HepG2 (cell line): ENCODE results near the gene SCN4B. TPM values are rescaled to one million over a fixed set of nuclear protein-coding genes. Genes with fewer than 3 reads are reported as not detected.

Experiments
- RELA ChIP-seq: sonication (generic); formaldehyde crosslinking; IDR thresholded peaks from 2 replicates; pipeline ENCODE4 v1.4.0; 2020; ENCODE audit warnings: missing genetic modification reagents
- THAP11 ChIP-seq: IDR thresholded peaks from 2 replicates; pipeline ENCODE4 v1.6.1; 2016; ENCODE audit warnings: missing biosample characterization, missing genetic modification reagents
- TOPORS ChIP-seq: sonication (generic); formaldehyde crosslinking; IDR thresholded peaks from 2 replicates; pipeline ENCODE4 v1.8.0; 2023; ENCODE audit warnings: mild to moderate bottlenecking, missing genetic modification reagents
- ZNF530 ChIP-seq: sonication (generic); formaldehyde crosslinking; IDR thresholded peaks from 2 replicates; pipeline ENCODE4 v1.5.0; 2020; ENCODE audit warnings: low read depth, mild to moderate bottlenecking, missing genetic modification reagents
- ZNF720 ChIP-seq: sonication (generic); formaldehyde crosslinking; IDR thresholded peaks from 2 replicates; pipeline ENCODE4 v1.4.0; 2020; ENCODE audit warnings: missing genetic modification reagents
- polyA plus RNA-seq, 8 experiments: library from polyadenylated mRNA; depleted of rRNA in 3 of 8; stranded (reverse) in 7 of 8; unstranded in 1 of 8; fragments of >200 nt; fragmentation: Illumina TruSeq in 4 of 8; extraction: Trizol in 4 of 8; gene quantifications; 2 replicates each; pipeline versions ENCODE4 v1.2.1 to v1.2.3, GENCODE V29; 2011 to 2016; ENCODE audit warnings: low read depth in 4 of 8, missing spikeins in 1 of 8, mixed read lengths in 1 of 8; ENCODE audit not compliant: insufficient read depth in 1 of 8
- total RNA-seq, 5 experiments: library from RNA; depleted of rRNA; stranded (reverse); fragments of >200 nt; fragmentation: Illumina TruSeq; extraction: Trizol; gene quantifications; 2 replicates each; pipeline ENCODE4 v1.2.3, GENCODE V29; 2016; ENCODE audit warnings: low read depth in 1 of 5
- TF ChIP-seq, protein P1 (sequence below): sonication (generic); formaldehyde crosslinking; IDR thresholded peaks from 2 replicates; pipeline ENCODE4 v1.4.0; 2020; ENCODE audit warnings: missing genetic modification reagents, borderline replicate concordance
- TF ChIP-seq, protein P2 (sequence below), 2 experiments: fragments of 450-650 bp in 1 of 2; sonication (generic) in 1 of 2; formaldehyde crosslinking; IDR thresholded peaks; 2 replicates each; pipeline versions ENCODE4 v1.5.0 to v1.8.0; 2020 to 2022; ENCODE audit warnings: mild to moderate bottlenecking in 1 of 2, missing genetic modification reagents in 1 of 2
- TF ChIP-seq, protein P3 (sequence below): sonication (generic); formaldehyde crosslinking; conservative IDR thresholded peaks from 2 replicates; pipeline ENCODE4 v1.5.0; 2020; ENCODE audit warnings: missing genetic modification reagents
- TF ChIP-seq, protein P4 (sequence below): IDR thresholded peaks from 2 replicates; pipeline ENCODE4 v1.6.1; 2016; ENCODE audit warnings: low read depth, control low read depth
- TF ChIP-seq, protein P5 (sequence below): sonication (generic); formaldehyde crosslinking; IDR thresholded peaks from 2 replicates; pipeline ENCODE4 v1.5.0; 2020; ENCODE audit warnings: mild to moderate bottlenecking, missing genetic modification reagents
- TF ChIP-seq, protein P6 (sequence below): sonication (generic); formaldehyde crosslinking; IDR thresholded peaks from 2 replicates; pipeline ENCODE4 v1.5.1; 2020; ENCODE audit warnings: missing genetic modification reagents, mild to moderate bottlenecking, borderline replicate concordance
- TF ChIP-seq, protein P7 (sequence below): IDR thresholded peaks from 2 replicates; pipeline ENCODE4 v1.6.1; 2016; ENCODE audit warnings: missing biosample characterization, missing genetic modification reagents, low read depth
- TF ChIP-seq, protein P8 (sequence below): IDR thresholded peaks from 2 replicates; pipeline ENCODE4 v1.6.1; 2016; ENCODE audit warnings: missing compliant biosample characterization, missing genetic modification reagents, borderline replicate concordance

Gene SCN4B
- total and polyA plus RNA-seq, 2 of the 13 experiments (the other 11 are each of a cell fraction or from before 2014, with no cell fraction given) = 0.04 to 0.29 TPM

DNA sequence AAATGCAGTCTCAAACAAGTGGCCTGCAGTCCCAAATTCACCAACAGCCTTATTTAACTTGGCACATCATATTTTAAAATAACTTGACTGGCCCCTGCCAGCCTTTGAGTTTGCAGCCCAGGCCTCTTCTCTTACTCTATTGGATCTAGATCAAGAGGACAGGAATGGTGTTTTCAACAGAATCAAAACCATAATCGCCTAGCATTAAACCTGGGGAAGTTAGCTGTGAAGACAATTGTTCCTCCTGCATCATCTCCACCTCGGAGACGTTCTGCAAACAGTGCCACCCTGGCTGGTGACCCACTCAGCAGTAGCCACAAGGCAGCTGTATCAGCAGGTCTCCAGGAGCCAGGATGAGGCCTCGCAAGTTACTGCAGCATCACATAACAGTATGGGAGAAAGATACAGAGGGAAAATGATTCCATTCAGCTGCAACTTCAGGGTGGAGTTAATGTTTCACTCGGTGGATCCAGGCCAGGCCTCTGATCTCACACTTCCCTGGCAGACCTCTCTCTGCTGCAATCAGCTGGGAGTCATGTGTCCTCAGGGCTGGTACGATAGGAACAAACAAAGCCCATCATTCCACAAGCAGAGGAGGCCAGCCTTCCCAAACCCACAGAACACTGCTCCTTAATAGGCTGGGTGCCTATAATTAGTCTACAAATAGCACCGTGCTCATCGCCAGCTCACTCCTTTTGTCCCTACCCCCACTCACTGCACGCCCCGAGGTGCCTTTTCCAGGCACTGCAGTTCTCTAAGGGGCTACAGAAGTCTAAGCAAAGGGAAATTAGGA lies 42.4 kb upstream of the SCN4B start (continued):
- TF ChIP-seq, protein P1, sequence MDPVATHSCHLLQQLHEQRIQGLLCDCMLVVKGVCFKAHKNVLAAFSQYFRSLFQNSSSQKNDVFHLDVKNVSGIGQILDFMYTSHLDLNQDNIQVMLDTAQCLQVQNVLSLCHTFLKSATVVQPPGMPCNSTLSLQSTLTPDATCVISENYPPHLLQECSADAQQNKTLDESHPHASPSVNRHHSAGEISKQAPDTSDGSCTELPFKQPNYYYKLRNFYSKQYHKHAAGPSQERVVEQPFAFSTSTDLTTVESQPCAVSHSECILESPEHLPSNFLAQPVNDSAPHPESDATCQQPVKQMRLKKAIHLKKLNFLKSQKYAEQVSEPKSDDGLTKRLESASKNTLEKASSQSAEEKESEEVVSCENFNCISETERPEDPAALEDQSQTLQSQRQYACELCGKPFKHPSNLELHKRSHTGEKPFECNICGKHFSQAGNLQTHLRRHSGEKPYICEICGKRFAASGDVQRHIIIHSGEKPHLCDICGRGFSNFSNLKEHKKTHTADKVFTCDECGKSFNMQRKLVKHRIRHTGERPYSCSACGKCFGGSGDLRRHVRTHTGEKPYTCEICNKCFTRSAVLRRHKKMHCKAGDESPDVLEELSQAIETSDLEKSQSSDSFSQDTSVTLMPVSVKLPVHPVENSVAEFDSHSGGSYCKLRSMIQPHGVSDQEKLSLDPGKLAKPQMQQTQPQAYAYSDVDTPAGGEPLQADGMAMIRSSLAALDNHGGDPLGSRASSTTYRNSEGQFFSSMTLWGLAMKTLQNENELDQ (CRISPR knock-in tag) = no peak
- no peak for TF ChIP-seq ZNF530 (CRISPR knock-in tag)
- TF ChIP-seq, protein P2, sequence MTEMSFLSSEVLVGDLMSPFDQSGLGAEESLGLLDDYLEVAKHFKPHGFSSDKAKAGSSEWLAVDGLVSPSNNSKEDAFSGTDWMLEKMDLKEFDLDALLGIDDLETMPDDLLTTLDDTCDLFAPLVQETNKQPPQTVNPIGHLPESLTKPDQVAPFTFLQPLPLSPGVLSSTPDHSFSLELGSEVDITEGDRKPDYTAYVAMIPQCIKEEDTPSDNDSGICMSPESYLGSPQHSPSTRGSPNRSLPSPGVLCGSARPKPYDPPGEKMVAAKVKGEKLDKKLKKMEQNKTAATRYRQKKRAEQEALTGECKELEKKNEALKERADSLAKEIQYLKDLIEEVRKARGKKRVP (CRISPR knock-in tag; IDR thresholded peaks at IDR 0.05) = peak in 1 of 2 experiments; percentile 92; a peak in 2 of 4 replicates
- TF ChIP-seq, protein P3, sequence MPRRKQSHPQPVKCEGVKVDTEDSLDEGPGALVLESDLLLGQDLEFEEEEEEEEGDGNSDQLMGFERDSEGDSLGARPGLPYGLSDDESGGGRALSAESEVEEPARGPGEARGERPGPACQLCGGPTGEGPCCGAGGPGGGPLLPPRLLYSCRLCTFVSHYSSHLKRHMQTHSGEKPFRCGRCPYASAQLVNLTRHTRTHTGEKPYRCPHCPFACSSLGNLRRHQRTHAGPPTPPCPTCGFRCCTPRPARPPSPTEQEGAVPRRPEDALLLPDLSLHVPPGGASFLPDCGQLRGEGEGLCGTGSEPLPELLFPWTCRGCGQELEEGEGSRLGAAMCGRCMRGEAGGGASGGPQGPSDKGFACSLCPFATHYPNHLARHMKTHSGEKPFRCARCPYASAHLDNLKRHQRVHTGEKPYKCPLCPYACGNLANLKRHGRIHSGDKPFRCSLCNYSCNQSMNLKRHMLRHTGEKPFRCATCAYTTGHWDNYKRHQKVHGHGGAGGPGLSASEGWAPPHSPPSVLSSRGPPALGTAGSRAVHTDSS (CRISPR knock-in tag) = no peak
- TF ChIP-seq, protein P4, sequence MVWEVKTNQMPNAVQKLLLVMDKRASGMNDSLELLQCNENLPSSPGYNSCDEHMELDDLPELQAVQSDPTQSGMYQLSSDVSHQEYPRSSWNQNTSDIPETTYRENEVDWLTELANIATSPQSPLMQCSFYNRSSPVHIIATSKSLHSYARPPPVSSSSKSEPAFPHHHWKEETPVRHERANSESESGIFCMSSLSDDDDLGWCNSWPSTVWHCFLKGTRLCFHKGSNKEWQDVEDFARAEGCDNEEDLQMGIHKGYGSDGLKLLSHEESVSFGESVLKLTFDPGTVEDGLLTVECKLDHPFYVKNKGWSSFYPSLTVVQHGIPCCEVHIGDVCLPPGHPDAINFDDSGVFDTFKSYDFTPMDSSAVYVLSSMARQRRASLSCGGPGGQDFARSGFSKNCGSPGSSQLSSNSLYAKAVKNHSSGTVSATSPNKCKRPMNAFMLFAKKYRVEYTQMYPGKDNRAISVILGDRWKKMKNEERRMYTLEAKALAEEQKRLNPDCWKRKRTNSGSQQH (CRISPR knock-in tag) = no peak
- TF ChIP-seq ZNF720 (CRISPR knock-in tag) = no peak
- 0 out of 2 replicates have a peak, but pooled peaks have one; percentile 40 for TF ChIP-seq TOPORS (CRISPR knock-in tag)
- TF ChIP-seq, protein P5, sequence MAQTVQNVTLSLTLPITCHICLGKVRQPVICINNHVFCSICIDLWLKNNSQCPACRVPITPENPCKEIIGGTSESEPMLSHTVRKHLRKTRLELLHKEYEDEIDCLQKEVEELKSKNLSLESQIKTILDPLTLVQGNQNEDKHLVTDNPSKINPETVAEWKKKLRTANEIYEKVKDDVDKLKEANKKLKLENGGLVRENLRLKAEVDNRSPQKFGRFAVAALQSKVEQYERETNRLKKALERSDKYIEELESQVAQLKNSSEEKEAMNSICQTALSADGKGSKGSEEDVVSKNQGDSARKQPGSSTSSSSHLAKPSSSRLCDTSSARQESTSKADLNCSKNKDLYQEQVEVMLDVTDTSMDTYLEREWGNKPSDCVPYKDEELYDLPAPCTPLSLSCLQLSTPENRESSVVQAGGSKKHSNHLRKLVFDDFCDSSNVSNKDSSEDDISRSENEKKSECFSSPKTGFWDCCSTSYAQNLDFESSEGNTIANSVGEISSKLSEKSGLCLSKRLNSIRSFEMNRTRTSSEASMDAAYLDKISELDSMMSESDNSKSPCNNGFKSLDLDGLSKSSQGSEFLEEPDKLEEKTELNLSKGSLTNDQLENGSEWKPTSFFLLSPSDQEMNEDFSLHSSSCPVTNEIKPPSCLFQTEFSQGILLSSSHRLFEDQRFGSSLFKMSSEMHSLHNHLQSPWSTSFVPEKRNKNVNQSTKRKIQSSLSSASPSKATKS (CRISPR knock-in tag) = 0 out of 2 replicates have a peak, but pooled peaks have one; percentile 66
- no peak for TF ChIP-seq RELA
- TF ChIP-seq, protein P6, sequence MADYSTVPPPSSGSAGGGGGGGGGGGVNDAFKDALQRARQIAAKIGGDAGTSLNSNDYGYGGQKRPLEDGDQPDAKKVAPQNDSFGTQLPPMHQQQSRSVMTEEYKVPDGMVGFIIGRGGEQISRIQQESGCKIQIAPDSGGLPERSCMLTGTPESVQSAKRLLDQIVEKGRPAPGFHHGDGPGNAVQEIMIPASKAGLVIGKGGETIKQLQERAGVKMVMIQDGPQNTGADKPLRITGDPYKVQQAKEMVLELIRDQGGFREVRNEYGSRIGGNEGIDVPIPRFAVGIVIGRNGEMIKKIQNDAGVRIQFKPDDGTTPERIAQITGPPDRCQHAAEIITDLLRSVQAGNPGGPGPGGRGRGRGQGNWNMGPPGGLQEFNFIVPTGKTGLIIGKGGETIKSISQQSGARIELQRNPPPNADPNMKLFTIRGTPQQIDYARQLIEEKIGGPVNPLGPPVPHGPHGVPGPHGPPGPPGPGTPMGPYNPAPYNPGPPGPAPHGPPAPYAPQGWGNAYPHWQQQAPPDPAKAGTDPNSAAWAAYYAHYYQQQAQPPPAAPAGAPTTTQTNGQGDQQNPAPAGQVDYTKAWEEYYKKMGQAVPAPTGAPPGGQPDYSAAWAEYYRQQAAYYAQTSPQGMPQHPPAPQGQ (CRISPR knock-in tag) = no peak
- TF ChIP-seq THAP11 = peak; percentile 73
- TF ChIP-seq, protein P7, sequence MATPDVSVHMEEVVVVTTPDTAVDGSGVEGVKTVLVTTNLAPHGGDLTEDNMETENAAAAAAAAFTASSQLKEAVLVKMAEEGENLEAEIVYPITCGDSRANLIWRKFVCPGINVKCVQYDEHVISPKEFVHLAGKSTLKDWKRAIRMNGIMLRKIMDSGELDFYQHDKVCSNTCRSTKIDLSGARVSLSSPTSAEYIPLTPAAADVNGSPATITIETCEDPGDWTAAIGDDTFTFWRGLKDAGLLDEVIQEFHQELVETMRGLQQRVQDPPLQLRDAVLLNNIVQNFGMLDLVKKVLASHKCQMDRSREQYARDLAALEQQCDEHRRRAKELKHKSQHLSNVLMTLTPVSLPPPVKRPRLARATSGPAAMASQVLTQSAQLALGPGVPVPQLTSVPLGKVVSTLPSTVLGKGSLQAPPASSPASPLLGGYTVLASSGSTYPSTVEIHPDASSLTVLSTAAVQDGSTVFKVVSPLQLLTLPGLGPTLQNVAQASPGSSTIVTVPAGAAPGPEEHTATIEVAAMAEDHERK (CRISPR knock-in tag) = no peak
- TF ChIP-seq, protein P8, sequence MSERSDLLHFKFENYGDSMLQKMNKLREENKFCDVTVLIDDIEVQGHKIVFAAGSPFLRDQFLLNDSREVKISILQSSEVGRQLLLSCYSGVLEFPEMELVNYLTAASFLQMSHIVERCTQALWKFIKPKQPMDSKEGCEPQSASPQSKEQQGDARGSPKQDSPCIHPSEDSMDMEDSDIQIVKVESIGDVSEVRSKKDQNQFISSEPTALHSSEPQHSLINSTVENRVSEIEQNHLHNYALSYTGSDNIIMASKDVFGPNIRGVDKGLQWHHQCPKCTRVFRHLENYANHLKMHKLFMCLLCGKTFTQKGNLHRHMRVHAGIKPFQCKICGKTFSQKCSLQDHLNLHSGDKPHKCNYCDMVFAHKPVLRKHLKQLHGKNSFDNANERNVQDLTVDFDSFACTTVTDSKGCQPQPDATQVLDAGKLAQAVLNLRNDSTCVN (CRISPR knock-in tag) = no peak
